HepG2 (cell line): ENCODE results near the gene COLGALT1. TPM values are rescaled to one million over a fixed set of nuclear protein-coding genes. Genes with fewer than 3 reads are reported as not detected.

Source experiments
- ATAC-seq: fragments of 200-7000 bp; cut with Tn5 transposase; 3 replicates; pipeline ENCODE4 v1.9.1; 2020; ENCODE audit warnings: mild to moderate bottlenecking, moderate library complexity
- BruUV-seq: library from RNA; stranded (reverse); fragments of 400-500 nt; replicated peaks from 2 replicates; lab custom pipeline; 2021; lab: Mats Ljungman, UMichigan
- CTCF ChIA-PET: fragments of 300-600 bp; formaldehyde crosslinking; extraction: SDS; loops from one replicate; lab custom pipeline; 2021; ENCODE audit warnings: low total read pairs, inconsistent platforms, low intra/inter-chr PET ratio; lab: Yijun Ruan, JAX
- POLR2A ChIA-PET: fragments of 350-600 bp; sonication (Branson Sonifier 250); formaldehyde crosslinking; loops from one replicate; lab custom pipeline; 2020; ENCODE audit warnings: antibody characterized with exemption, inconsistent platforms; lab: Yijun Ruan, JAX
- DNase-seq: peaks from one replicate; pipeline ENCODE4 v3.0.0-alpha.2; 2015; ENCODE audit warnings: low spot score
- FAIRE-seq: peaks from 3 replicates; lab custom pipeline; 2011; peaks lifted over from hg19 to GRCh38; lab: Jason Lieb, UNC
- H2AFZ ChIP-seq: one replicate; pipeline ENCODE4 v1.6.1; 2011; ENCODE audit warnings: low read length, inconsistent platforms
- H3K27ac ChIP-seq: fragments of 300-600 bp; 3 replicates; pipeline ENCODE4 v1.8.0; 2011; ENCODE audit warnings: mixed run types, mild to moderate bottlenecking, mixed read lengths, low read length, inconsistent platforms; ENCODE audit not compliant: insufficient read depth; ENCODE audit errors: extremely low read length
- H3K27me3 ChIP-seq, 2 experiments: fragments of 200-600 bp in 1 of 2; 2 replicates in 1 of 2; 3 replicates in 1 of 2; pipeline versions ENCODE4 v1.6.0 to v1.8.0; 2011; ENCODE audit warnings: low read length in 2 of 2, mild to moderate bottlenecking in 2 of 2, moderate library complexity in 2 of 2, inconsistent platforms in 1 of 2; ENCODE audit not compliant: insufficient read depth in 2 of 2, control insufficient read depth in 1 of 2
- H3K36me3 ChIP-seq, 2 experiments: fragments of 200-600 bp in 1 of 2; replicated peaks in 1 of 2; 2 replicates in 1 of 2; 3 replicates in 1 of 2; pipeline versions ENCODE4 v1.5.1 to v1.8.0; 2011; ENCODE audit warnings: low read length in 2 of 2, inconsistent platforms in 1 of 2; ENCODE audit not compliant: insufficient read depth in 2 of 2, control insufficient read depth in 1 of 2
- H3K4me1 ChIP-seq: 2 replicates; pipeline ENCODE4 v1.5.1; 2012; ENCODE audit warnings: low read length, inconsistent platforms; ENCODE audit not compliant: insufficient read depth
- H3K4me2 ChIP-seq: 2 replicates; pipeline ENCODE4 v1.6.0; 2011; ENCODE audit warnings: low read depth, low read length, inconsistent platforms
- H3K4me3 ChIP-seq, 3 experiments: fragments of 200-600 bp in 1 of 3; sonication (generic), shearing (Covaris generic) in 1 of 3; replicated peaks in 1 of 3; 2 replicates each; pipeline ENCODE4 v1.5.1; 2011 to 2016; ENCODE audit warnings: low read length in 3 of 3, inconsistent platforms in 2 of 3, low read depth in 2 of 3, mild to moderate bottlenecking in 2 of 3, control low read depth in 1 of 3, mixed read lengths in 1 of 3; ENCODE audit not compliant: insufficient read depth in 1 of 3
- H3K79me2 ChIP-seq: one replicate; pipeline ENCODE4 v1.6.1; 2011; ENCODE audit warnings: low read length, inconsistent platforms; ENCODE audit not compliant: insufficient read depth
- H3K9ac ChIP-seq: 2 replicates; pipeline ENCODE4 v1.6.0; 2011; ENCODE audit warnings: mild to moderate bottlenecking, low read depth, low read length, inconsistent platforms; ENCODE audit not compliant: insufficient read depth
- H3K9me3 ChIP-seq: 2 replicates; pipeline ENCODE4 v1.5.1; 2012; ENCODE audit warnings: mild to moderate bottlenecking, low read length
- H4K20me1 ChIP-seq: 2 replicates; pipeline ENCODE4 v1.6.0; 2011; ENCODE audit warnings: inconsistent platforms, mild to moderate bottlenecking, low read length, moderate library complexity; ENCODE audit not compliant: insufficient read depth
- EZH2 ChIP-seq: conservative IDR thresholded peaks from 2 replicates; pipeline ENCODE4 v1.6.1; 2012; ENCODE audit warnings: mild to moderate bottlenecking, low read depth, low read length, moderate library complexity
- FOXM1 ChIP-seq: sonication (generic); formaldehyde crosslinking; IDR thresholded peaks from 2 replicates; pipeline ENCODE4 v1.5.0; 2020; ENCODE audit warnings: missing genetic modification reagents
- GATAD2A ChIP-seq: IDR thresholded peaks from 2 replicates; pipeline ENCODE4 v1.6.1; 2016
- KDM6A ChIP-seq: IDR thresholded peaks from 2 replicates; pipeline ENCODE4 v1.6.1; 2016; ENCODE audit warnings: low read depth
- NAIF1 ChIP-seq: sonication (generic); formaldehyde crosslinking; IDR thresholded peaks from 2 replicates; pipeline ENCODE4 v1.5.0; 2020; ENCODE audit warnings: mild to moderate bottlenecking, missing genetic modification reagents, borderline replicate concordance
- PPARG ChIP-seq: conservative IDR thresholded peaks from 2 replicates; pipeline ENCODE4 v1.6.1; 2016; ENCODE audit warnings: missing biosample characterization, missing genetic modification reagents
- RARG ChIP-seq: sonication (generic); formaldehyde crosslinking; IDR thresholded peaks from 2 replicates; pipeline ENCODE4 v1.4.0; 2020; ENCODE audit warnings: low read depth, mild to moderate bottlenecking, missing genetic modification reagents
- SP1 ChIP-seq, 2 experiments: fragments of 450-650 bp in 1 of 2; sonication (generic) in 1 of 2; formaldehyde crosslinking in 1 of 2; IDR thresholded peaks; 2 replicates each; pipeline versions ENCODE4 v1.4.0 to v1.6.1; 2016 to 2020; ENCODE audit warnings: missing genetic modification reagents in 1 of 2
- ZNF101 ChIP-seq: sonication (generic); formaldehyde crosslinking; IDR thresholded peaks from 2 replicates; pipeline ENCODE4 v1.4.0; 2020; ENCODE audit warnings: mild to moderate bottlenecking, low read depth, missing genetic modification reagents, borderline replicate concordance
- ZNF543 ChIP-seq: sonication (generic); formaldehyde crosslinking; IDR thresholded peaks from 2 replicates; pipeline ENCODE4 v1.4.0; 2020; ENCODE audit warnings: mild to moderate bottlenecking, missing genetic modification reagents
- ZNF577 ChIP-seq: sonication (generic); formaldehyde crosslinking; IDR thresholded peaks from 2 replicates; pipeline ENCODE4 v1.4.0; 2020; ENCODE audit warnings: mild to moderate bottlenecking, low read depth, missing genetic modification reagents, borderline replicate concordance
- ZSCAN9 ChIP-seq: IDR thresholded peaks from 2 replicates; pipeline ENCODE4 v1.6.1; 2016; ENCODE audit warnings: borderline replicate concordance
- WGBS: methylation state at CpG from one replicate; pipeline ENCODE4 v1.1.6; 2017; ENCODE audit warnings: low lambda C conversion rate; 5-methylcytosine and 5-hydroxymethylcytosine counted together
- in situ Hi-C: cut with HindIII; loops from 2 replicates; pipeline ENCODE4 v1.10.0; 2017; ENCODE audit warnings: low pct_unique_long_range_greater_than_20kb; ENCODE audit not compliant: extremely low pct_ligation_motif_present
- intact Hi-C: fragments of 100-400 bp; cut with micrococcal nuclease; formaldehyde crosslinking; loops from one replicate; pipeline ENCODE4 v1.10.0; 2022; ENCODE audit not compliant: unreplicated experiment
- polyA plus RNA-seq, 8 experiments: library from polyadenylated mRNA; depleted of rRNA in 3 of 8; stranded (reverse) in 7 of 8; unstranded in 1 of 8; fragments of >200 nt; fragmentation: Illumina TruSeq in 4 of 8; extraction: Trizol in 4 of 8; gene quantifications; 2 replicates each; pipeline versions ENCODE4 v1.2.1 to v1.2.3, GENCODE V29; 2011 to 2016; ENCODE audit warnings: low read depth in 4 of 8, missing spikeins in 1 of 8, mixed read lengths in 1 of 8; ENCODE audit not compliant: insufficient read depth in 1 of 8
- total RNA-seq, 5 experiments: library from RNA; depleted of rRNA; stranded (reverse); fragments of >200 nt; fragmentation: Illumina TruSeq; extraction: Trizol; gene quantifications; 2 replicates each; pipeline ENCODE4 v1.2.3, GENCODE V29; 2016; ENCODE audit warnings: low read depth in 1 of 5
- TF ChIP-seq, protein P1 (sequence below): IDR thresholded peaks from 2 replicates; pipeline ENCODE4 v1.6.1; 2016; ENCODE audit warnings: missing biosample characterization, missing genetic modification reagents, low read depth
- TF ChIP-seq, protein P2 (sequence below): sonication (generic); formaldehyde crosslinking; IDR thresholded peaks from 2 replicates; pipeline ENCODE4 v1.4.0; 2020; ENCODE audit warnings: mild to moderate bottlenecking, low read depth, missing genetic modification reagents

The COLGALT1 gene
- total and polyA plus RNA-seq, 2 of the 13 experiments (the other 11 are each of a cell fraction or from before 2014, with no cell fraction given) = 58.0 to 211 TPM

DNA sequence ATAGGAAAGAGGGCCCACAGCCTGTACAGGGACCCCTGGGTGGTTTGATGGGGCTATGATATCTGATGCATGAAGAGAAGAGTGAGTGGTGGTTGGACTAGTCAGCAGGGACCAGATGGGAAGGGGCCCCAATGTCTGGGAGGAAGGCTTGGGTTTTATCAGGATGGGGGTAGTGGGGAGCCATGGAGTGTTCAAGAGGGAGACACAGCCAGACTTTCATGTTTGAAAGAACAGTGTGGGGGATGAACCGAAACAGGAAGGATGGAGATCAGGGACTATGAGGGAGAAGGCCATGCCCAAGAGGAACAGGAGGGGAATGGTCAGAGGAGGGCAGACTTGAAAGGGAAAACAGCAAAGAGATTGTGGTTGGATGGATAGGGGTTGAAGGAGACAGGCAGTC is 69.6 kb downstream of the COLGALT1 start:
- Histone ChIP-seq H2AFZ (no peak overlapping the region), H3K9me3 (no peaks in the 10 kb centered on the region), H3K27ac (no peak overlapping the region), H3K36me3 (no peaks in the 10 kb centered on the region), H3K4me3 (no peak overlapping the region), H4K20me1 (no peaks in the 10 kb centered on the region), H3K9ac (no peak overlapping the region), H3K4me1 (no peaks in the 10 kb centered on the region), H3K4me2 (no peak overlapping the region), H3K27me3 (peaks cover 0 to 5% of the 10 kb centered on the region in 2 experiments; a peak in 1 of 5 replicates), H3K79me2 (no peaks in the 10 kb centered on the region)
- no TSS peak for BruUV-seq
- POLR2A ChIA-PET = no interaction called here
- CTCF ChIA-PET = no interaction called here
- intact Hi-C loops = no loop called here
- ATAC-seq = no peak
- WGBS = 0% methylated on average over 1 of the region's 1 CpG
- DNase-seq = no peak
- in situ Hi-C loops = no loop called here
- TF ChIP-seq ZNF543 (CRISPR knock-in tag) (no peak), RARG (no peak), FOXM1 (CRISPR knock-in tag) (no peak), ZSCAN9 (no peak), EZH2 (no peak), PPARG (CRISPR knock-in tag) (no peak), ZNF101 (no peak), NAIF1 (CRISPR knock-in tag) (no peak), KDM6A (CRISPR knock-in tag) (no peak), SP1 (IDR thresholded peaks at IDR 0.05) (no peak), SP1 (CRISPR knock-in tag; IDR thresholded peaks at IDR 0.05) (no peak), GATAD2A (CRISPR knock-in tag) (no peak), ZNF577 (CRISPR knock-in tag) (no peak)
- TF ChIP-seq, protein P1, sequence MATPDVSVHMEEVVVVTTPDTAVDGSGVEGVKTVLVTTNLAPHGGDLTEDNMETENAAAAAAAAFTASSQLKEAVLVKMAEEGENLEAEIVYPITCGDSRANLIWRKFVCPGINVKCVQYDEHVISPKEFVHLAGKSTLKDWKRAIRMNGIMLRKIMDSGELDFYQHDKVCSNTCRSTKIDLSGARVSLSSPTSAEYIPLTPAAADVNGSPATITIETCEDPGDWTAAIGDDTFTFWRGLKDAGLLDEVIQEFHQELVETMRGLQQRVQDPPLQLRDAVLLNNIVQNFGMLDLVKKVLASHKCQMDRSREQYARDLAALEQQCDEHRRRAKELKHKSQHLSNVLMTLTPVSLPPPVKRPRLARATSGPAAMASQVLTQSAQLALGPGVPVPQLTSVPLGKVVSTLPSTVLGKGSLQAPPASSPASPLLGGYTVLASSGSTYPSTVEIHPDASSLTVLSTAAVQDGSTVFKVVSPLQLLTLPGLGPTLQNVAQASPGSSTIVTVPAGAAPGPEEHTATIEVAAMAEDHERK (CRISPR knock-in tag) = no peak
- TF ChIP-seq, protein P2, sequence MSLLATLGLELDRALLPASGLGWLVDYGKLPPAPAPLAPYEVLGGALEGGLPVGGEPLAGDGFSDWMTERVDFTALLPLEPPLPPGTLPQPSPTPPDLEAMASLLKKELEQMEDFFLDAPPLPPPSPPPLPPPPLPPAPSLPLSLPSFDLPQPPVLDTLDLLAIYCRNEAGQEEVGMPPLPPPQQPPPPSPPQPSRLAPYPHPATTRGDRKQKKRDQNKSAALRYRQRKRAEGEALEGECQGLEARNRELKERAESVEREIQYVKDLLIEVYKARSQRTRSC (CRISPR knock-in tag) = no peak
- FAIRE-seq = no peak
